Fibroblast of skin of left biceps (primary cell): ENCODE results near the gene TYW1.
"Not testable (repeated sequence)": the region's sequence is repeated elsewhere in the genome, so short reads cannot be mapped to it uniquely, and the experiment has no call there.

Source experiments
- DNase-seq, 2 experiments: peaks; one replicate each; pipeline ENCODE4 v3.0.0-alpha.2; 2013; ENCODE audit warnings: low read depth in 2 of 2

TYW1 gene

GRCh38 chr7:66996444-66997191, at the start of gene TYW1:
Gene TYW1 (plus strand): TSS chr7:66996833. CDS start chr7:66996979, 146 bp downstream.
- peak; percentile 94 for DNase-seq

DNA sequence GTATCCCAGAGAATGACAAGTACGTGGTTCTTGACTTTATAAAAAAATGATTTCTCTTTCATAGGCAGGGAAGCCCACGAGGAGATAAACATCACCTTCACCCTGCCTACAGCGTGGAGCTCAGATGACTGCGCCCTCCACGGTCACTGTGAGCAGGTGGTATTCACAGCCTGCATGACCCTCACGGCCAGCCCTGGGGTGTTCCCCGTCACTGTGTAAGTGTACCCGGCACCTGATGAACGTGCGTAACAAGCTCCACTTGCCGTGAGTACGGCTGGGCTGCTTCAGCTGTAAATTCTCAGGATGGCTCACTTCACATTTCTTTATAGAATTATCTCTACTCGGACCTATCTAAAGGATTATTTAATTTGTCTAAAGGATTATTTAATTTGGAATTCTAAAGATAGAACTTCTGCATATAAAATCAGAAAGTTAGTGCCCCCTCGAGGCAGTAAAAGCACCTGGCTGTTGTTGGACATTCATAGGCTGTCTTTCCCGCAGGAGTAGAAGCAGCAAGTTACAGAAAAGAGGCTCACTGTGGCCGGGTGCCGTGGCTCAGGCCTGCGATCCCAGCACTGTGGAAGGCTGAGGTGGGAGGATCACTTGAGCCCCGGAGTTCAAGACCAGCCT, 48.0 kb upstream of the TYW1 start:
- DNase-seq = no peak

- no peak for DNase-seq
Observed at GRCh38 chr7:66950311-66950710, 46.3 kb upstream of the TYW1 start.

GRCh38 chr7:66950763-66951162, 45.9 kb upstream of the TYW1 start:
- DNase-seq = no peak

GRCh38 chr7:66952343-66953043, 44.1 kb upstream of the TYW1 start:
- DNase-seq = no peak

DNA sequence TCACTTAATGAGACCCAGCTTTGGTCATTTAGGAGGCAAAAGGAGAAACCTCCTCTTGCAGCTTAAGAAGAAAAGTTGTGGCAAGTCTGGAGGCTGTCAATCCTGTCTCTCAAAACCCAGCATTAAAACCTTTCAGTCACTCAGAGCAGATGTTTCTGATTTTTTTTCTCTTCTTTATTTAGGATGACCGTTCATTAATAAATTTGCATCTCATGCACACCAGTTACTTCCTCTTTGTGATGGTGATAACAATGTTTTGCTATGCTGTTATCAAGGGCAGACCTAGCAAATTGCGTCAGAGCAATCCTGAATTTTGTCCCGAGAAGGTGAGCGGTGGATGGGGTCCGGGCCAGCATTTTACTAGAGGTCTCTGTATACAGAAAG, 43.6 kb upstream of the TYW1 start:
- DNase-seq = no peak

DNA sequence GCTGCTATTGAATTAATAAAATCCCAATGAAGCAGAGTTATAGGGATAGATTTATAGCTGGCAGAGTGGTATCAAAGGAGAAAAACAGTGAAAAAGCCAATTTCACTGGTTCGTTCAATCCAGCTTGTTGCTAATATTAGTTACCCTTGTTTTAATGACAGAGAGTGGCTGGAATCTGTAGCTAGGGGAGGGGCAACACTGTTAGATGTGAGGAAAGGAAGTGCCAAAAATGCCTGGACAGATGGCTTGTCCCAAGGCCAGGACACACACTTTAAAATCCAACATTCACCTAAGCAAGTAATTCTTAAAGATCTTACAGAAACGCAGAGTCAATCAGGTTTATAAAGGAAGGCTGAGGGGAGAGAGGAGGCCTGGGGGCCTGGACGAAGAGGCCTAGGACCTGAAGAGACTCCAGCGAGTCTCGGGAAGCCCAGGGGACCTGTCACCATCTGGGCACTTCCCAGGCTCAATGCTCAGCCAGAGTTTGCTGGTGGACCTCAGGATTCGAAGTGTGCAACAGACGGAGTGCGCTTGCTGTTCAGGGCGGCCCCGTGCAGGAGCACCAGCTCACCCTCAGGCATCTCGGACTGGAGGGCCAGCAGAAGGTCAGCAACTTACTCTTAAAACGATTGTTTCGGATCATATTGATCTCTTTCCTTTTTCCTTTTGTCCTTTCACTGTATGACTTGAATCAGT, 38.9 kb upstream of the TYW1 start:
- no peak for DNase-seq

- DNase-seq = no peak
Observed at GRCh38 chr7:66958538-66959350, 37.9 kb upstream of the TYW1 start.

GRCh38 chr7:66960192-66960591, 36.4 kb upstream of the TYW1 start:
- DNase-seq = no peak

DNA sequence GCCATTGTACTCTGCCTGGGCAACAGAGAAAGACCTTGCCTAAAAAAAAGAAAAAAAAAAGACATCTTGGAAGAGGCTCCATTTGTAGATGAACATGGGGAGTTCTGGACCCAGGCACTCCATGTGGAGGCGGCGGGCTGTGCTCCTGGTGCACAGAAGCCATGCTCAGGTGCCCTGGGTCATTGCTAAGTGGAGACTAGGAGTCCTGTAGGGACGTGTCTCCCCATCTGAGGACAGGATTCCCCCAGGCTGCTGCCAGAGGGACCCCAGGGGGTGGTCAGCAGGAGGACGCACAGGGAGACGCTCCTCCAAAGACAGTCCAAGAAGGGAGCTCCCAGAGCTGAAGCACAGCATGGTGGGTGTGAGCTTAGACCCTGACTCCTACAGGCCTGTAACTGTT, 35.5 kb upstream of the TYW1 start:
- no peak for DNase-seq

GRCh38 chr7:66964411-66964810, 32.2 kb upstream of the TYW1 start:
- DNase-seq = peak; percentile 20 to 33

GRCh38 chr7:66967029-66967428, 29.6 kb upstream of the TYW1 start:
- DNase-seq = no peak

GRCh38 chr7:66969001-66969400, 27.6 kb upstream of the TYW1 start:
- DNase-seq = not testable (repeated sequence)

DNA sequence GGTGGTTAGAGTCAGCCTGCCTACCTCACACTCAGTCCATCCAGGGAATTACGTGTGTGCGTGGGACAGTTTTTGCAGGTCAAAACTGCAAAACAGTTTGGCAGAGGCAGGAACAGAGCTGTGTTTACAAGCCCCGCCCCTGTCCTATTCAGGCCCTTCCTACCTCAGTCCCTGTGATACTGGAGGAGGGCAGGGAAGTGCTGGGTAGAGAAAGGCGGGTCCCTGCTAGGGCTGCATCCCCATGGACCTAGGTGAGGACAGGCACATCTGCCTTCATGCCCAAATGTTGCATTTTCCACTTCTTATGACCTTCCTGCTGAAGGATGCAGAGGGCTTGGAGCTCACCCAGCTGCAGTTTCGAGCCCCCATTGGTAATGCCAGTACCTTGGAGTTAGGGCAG, 26.3 kb upstream of the TYW1 start:
- no peak for DNase-seq

- no peak for DNase-seq
Observed at GRCh38 chr7:66974986-66975590, 21.5 kb upstream of the TYW1 start.

DNA sequence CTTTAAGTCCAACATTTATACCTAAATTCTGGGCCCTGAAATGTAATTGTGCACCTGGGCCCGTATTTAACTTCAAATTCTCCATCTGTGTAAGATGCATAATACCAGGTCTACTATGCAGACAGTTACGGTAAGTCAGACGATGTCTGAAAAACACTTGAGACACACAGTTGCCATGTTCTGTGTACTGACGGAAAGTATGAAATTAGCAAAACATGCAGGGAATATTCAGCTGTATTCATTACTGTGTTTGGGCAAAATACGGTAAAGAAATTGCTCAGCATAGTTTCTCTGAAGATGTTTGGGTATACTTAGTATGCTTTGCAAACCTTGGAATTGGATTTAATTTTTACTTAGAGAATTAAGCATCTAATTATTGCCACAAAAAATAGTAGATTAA, 18.3 kb upstream of the TYW1 start:
- DNase-seq = not testable (repeated sequence)

GRCh38 chr7:66979013-66979412, 17.6 kb upstream of the TYW1 start:
- DNase-seq = not testable (repeated sequence)

DNA sequence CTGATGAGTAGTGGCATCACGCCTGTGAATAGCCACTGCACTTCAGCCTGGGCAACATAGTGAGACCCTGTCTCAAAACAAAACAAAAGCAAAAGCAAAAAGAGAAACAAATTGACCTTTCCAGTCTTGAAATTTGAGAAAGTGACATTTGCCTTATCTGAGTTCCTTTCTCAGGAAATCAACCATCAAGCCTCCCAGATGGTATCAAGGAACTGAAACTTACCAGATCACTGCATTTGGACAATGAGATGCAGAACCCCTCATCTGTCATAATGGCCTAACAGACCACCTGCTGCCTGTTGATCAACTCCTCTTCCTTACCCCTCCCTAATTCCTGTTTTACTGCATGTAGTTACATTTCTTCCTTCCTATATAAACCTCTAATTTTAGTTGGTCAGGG, 16.3 kb upstream of the TYW1 start:
- DNase-seq = not testable (repeated sequence)

GRCh38 chr7:66989552-66989951, 7.1 kb upstream of the TYW1 start:
- not testable (repeated sequence) for DNase-seq

DNA sequence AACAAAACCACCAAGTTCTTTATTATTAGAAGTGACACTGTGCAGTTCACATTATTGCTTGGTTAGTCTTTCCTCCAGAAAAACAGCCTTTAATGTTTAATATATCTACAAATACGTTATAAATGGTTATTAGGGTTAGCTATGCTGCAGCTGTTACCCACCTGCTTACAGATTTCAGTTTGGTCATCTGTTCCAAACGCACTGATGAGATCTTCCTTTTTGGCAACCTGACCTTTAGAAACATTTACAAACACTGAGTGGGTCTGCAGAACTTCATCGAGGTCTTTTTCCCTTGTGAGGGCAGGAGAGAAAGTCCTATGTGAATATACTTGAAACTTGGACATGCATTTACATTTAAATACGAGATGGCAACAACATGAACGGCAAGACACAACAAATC, 2.6 kb upstream of the TYW1 start:
- not testable (repeated sequence) for DNase-seq

DNA sequence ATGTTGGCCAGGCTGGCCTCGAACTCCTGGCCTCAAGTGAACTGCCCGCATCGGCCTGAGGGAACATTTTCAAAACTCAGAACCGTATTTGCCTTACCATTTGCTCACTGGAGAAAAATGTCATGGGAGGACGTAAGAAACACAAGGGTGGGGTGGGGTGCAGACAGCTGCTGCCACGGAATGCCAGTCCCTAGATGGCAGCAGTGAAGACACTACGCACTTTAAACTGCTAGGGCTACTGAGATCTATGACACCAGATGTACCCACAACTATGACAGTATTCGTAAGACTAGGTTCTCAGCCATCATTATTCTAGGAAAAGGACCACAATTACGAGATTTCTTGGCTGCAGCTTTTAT, 2.0 kb upstream of the TYW1 start:
- DNase-seq = peak in 1 of 2 experiments; percentile 25
